Renal cortical epithelial cell (primary cell): Measurements from ENCODE around the gene SNRNP200. TPM values are rescaled to one million over a fixed set of nuclear protein-coding genes. Genes with fewer than 3 reads are reported as not detected.

Source experiments
- DNase-seq: peaks from one replicate; pipeline ENCODE4 v3.0.0-alpha.2; 2011; ENCODE audit warnings: low read depth
- total RNA-seq: library from RNA; depleted of rRNA; stranded (reverse); fragments of >200 nt; gene quantifications from 2 replicates; pipeline ENCODE4 v1.2.3, GENCODE V29; 2014

The SNRNP200 gene
- total RNA-seq, 1 donor from 2014 or later, result 129 TPM

- peak; percentile 97 for DNase-seq
Observed at GRCh38 chr2:96251721-96252292, 53.5 kb downstream of the SNRNP200 start.

- DNase-seq, result no peak
Observed at GRCh38 chr2:96250188-96250587, 55.2 kb downstream of the SNRNP200 start.

DNA sequence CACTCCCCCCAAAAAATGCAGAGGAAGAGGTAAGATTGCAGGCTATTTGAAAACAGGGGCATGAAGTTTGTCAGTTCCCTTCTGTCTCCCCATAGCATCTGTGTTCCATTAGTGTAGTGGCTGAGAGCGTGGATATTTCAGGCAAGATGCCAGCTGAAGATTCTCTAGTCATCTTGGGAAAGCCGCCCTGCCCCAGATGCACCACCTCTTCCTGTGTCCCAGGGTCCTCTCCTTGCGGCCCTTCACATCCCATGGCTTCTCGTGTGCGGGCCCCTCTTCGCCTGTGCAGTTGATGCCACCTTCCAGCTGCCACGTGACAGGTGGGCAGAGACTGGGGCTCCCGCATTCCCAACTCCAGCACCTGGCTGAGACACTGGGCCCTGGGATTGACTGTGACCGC, 55.7 kb downstream of the SNRNP200 start:
- DNase-seq, result no peak

GRCh38 chr2:96248624-96249023, 56.7 kb downstream of the SNRNP200 start:
- DNase-seq, result no peak

DNA sequence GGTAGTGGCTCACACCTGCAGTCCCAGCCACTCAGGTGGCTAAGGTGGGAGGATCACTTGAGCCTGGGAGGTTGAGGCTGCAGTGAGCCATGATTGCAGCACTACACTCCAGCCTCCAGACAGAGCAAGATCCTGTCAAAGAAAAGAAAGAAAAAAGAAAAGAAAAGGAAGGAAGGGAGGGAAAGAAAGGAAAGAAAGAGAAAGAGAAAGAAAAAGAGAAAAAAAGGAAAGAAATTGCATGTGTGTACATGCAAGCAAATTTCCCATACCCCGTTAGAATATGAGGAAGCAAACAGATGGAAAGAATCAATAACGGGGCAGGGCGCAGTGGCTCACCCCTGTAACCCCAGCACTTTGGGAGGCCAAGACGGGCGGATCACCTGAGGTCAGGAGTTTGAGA, 57.5 kb downstream of the SNRNP200 start:
- DNase-seq, result no peak

- DNase-seq, result no peak
Observed at GRCh38 chr2:96247009-96247408, 58.3 kb downstream of the SNRNP200 start.

- DNase-seq, result no peak
Observed at GRCh38 chr2:96245609-96246390, 59.5 kb downstream of the SNRNP200 start.

- DNase-seq, result no peak
Observed at GRCh38 chr2:96243843-96244242, 61.5 kb downstream of the SNRNP200 start.

DNA sequence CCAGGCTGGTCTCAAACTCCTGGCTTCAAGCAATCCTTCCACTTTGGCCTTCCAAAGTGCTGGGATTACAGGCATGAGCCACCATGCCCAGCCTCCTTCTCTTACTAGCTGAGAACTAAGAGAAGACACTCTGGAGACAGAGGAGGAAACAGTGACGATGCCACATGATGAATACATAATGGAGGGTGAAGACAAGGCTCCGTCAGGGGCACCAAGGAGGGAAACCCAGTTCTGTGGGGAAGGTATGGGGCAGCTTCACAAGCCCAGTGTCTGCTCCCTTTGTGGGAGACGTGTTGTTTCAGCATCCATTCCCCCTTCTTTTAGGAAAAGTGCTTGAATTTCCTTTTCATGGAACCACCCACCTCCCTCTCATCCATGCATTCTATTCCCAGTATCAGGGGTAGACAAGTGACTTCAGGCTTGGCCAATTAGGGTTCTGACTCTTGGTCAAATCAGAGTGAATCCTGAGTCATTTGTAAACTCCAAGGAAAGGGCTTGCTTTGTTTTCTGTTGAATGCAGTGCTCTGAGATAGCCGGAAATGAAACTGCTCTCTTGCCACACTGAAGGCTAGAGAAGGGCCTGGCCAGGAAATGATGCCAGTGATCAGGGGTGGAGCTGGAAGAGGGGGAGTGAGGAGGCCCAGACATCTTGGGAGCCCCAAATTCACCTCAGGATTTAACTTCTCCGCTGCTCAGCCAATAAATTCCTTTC, 63.3 kb downstream of the SNRNP200 start:
- peak; percentile 8 for DNase-seq

DNA sequence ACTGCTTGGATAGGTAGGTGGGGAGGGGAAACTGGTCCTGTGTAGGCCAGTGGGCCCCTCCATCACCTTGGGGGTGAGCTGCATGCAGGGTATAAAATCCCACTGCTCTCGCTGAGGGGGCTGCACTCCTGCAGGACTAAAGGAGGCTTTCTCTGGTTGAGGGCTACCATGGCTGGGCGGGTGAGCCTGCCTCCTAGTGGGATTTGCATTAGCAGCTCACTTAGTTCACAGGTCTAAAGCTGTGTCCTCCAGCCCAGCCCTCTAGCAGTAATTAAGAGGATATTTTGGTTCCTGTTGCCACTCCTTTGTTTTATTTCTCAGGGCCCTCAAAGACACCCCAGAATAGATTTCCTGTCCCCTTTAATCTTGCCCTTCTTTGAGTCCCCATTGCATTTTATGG, 64.1 kb downstream of the SNRNP200 start:
- DNase-seq, result no peak

DNA sequence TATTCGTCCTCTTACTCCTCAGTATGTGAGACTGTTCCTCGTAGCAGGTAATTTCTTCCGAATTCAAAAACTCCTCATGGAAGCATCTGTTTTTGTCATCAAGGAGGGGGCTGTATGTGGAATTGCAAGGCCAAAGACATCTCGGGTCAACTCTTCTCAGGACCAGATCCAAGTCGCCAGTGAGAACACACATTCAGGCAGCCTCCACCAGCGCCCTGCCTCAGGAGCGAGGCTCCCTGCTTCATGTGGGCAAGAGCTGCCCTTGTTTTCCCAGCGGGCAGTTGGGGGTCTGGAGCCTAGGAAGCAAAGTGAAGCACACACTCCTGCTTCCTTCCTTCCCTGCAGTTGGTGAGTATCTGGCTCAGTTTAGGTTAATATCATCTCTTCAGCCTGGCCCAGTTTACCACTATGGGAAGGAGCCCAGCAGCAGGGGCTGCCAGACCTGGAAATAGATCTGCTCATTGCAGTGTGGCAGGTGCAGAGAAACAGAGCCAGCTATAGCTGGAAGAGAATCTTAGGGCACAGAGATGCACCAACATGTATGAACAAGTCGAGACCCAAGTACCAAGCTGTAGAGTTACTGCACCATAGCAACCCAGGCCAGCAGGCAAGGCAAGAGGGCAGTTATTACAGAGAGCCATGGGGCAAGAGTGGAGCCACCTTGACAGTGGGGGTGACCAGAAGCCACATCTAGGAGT, 64.9 kb downstream of the SNRNP200 start:
- DNase-seq, result no peak

- DNase-seq, result no peak
Observed at GRCh38 chr2:96239745-96240264, 65.5 kb downstream of the SNRNP200 start.

DNA sequence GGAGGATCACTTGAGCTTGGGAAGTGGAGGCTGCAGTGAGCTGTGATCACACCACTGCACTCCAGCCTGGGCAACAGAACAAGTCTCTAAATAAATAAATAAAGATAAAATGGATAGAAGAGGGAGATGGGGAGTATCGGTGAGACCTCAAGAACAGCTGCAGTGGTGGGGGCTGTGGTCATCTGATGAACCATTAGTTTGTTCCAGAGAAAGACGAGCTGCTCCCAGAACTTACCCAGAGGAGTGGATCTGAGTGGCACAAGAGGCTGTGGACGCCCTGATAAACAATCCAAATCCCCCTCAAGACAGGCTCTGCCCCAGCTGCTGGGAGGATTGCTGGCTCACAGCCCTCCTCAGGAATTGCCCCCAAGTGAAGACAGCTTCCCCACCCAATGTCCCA, 66.3 kb downstream of the SNRNP200 start:
- DNase-seq, result no peak

GRCh38 chr2:96238266-96238665, 67.1 kb downstream of the SNRNP200 start:
- no peak for DNase-seq

GRCh38 chr2:96236882-96237281, 68.5 kb downstream of the SNRNP200 start:
- DNase-seq, result no peak

DNA sequence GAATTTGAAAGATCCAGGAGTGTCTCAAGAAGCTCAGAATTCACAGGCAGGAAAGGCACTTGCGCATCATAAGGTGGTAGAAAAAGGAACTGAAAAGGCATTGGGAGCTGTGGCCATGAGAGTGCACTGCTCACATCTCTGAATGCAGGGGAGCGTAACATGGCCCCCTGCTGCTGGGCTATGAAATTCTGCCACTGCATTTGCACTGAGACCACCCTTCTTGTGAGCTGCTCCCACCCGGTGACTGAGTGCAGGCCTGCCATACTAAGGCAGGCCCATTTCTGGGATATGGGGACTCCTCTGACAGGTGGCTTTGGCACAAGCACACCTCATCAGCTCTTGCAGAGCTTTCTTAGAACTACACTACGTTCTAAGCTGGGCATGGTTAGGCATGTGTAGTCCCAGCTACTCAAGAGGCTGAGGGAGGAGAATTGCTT, 71.4 kb downstream of the SNRNP200 start:
- DNase-seq, result no peak

- DNase-seq, result no peak
Observed at GRCh38 chr2:96233436-96233835, 71.9 kb downstream of the SNRNP200 start.

DNA sequence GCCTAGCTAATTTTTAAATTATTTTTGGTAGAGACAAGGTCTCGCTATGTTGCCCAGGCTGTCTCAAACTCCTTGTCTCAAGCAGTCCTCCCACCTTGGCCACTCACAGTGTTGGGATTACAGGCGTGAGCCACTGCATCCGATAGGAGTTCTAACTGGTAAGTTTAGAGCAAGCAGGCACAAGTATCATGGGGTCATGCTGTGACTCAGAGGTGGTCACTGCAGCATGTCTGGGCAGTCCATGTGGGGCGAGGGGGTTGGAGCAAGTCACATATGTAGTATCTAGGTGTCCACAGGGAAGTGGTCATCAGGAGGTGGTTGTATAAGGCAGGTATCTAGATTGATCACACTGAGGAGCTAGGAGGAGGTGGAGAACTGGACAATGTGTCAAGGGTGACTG, 74.0 kb downstream of the SNRNP200 start:
- DNase-seq, result no peak

DNA sequence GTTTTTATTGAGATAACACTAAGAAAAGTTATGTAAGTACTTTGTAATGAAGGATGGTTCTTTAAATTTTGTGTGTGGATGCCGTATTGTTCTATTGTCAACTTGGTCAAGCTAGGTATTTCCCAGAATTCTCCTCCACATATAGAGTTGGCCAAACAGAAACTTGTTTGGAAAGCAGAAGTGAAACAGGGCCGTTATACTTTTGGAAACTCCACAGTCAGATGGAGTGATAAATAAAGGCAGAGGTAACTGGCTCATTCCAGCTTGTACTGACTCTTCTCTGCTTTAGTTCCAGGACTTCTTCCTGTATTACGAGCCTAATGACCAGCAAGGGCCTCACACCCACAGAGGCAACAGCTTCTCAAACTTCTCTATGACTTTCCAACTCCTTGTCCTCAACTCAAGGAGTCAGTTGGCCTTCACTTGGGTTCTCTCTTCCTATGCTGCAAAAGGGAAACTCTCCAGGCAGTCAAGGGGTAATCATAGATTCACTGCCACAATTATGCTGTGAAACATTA, 80.3 kb downstream of the SNRNP200 start:
- DNase-seq, result no peak
